Measurements from ENCODE around the gene XPOT.

GRCh38 chr12:64428956-64429355, 24.8 kb downstream of the XPOT start:
- TF ChIP-seq CTCF (IDR thresholded peaks at IDR 0.05; ENCODE audit: poor library complexity) (no peak), EZH2 (IDR thresholded peaks at IDR 0.05; ENCODE audit: borderline replicate concordance) (no peak), EZH2phosphoT487 (IDR thresholded peaks at IDR 0.05; ENCODE audit: low read depth, severe bottlenecking, unreplicated experiment) (no peak)
